Measurements from ENCODE around the gene ARSD.
"Not testable (repeated sequence)": the region's sequence is repeated elsewhere in the genome, so short reads cannot be mapped to it uniquely, and the experiment has no call there.

The ARSD gene, protein sequence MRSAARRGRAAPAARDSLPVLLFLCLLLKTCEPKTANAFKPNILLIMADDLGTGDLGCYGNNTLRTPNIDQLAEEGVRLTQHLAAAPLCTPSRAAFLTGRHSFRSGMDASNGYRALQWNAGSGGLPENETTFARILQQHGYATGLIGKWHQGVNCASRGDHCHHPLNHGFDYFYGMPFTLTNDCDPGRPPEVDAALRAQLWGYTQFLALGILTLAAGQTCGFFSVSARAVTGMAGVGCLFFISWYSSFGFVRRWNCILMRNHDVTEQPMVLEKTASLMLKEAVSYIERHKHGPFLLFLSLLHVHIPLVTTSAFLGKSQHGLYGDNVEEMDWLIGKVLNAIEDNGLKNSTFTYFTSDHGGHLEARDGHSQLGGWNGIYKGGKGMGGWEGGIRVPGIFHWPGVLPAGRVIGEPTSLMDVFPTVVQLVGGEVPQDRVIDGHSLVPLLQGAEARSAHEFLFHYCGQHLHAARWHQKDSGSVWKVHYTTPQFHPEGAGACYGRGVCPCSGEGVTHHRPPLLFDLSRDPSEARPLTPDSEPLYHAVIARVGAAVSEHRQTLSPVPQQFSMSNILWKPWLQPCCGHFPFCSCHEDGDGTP

DNA sequence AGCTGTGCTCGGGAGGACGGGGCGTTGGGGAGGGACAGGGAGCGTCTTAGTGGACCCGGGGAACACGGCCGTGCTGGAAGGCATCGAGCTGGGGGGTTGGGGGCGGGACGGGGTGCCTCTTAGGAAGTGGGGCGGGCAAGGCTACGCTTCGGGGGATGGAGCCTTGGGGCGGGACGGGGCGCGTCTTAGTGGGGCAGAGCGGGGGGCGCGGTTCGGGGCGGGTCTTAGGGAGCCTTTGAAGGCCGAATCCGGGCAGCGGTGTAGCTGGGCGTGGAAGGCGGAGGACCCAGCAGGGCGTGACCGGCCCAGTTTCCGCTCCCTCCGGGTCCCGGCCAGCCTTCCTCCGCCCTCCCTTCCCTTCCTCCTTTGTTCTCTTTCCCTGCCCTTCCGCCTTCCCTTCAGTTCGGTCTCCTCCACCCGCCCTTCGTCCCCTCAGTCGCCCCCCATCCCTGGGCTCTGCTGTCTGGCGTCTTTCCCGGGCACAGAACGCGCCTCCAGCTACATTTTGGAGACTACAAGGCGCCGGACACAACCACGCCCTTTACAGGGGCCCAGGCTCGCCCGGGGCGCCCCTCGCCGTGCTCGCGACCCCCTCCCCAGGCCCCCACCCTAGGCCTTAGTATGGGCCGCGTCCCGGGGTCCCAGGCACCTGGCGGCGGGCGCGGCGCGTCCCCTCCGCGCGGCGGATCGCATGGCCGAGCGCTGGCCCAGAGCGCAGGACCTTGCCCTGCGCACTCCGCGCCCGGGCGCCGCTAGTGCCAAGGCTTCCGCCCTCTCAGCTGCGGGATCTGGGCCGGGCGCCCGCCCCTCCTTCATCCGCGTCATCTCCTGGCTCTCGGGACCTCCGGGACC, at the start of gene ARSD:
TSS of gene ARSD (minus strand) at position 757 of the 852 bp plus-strand sequence. CDS start at position 693, 64 bp downstream.
- Mint-ChIP-seq H3K4me1 (ENCODE audit: low read depth) (peaks cover 2% of the 10 kb centered on the region), H3K27me3 (peaks cover 42% of the 10 kb centered on the region), H3K36me3 (ENCODE audit: low read depth) (no peaks in the 10 kb centered on the region), H3K4me3 (peak within 1 kb of the TSS; percentile 79), H3K9me3 (peaks cover 7% of the 10 kb centered on the region), H3K27ac (no peak within 1 kb of the TSS)
- DNase-seq, result peak; percentile 66

DNA sequence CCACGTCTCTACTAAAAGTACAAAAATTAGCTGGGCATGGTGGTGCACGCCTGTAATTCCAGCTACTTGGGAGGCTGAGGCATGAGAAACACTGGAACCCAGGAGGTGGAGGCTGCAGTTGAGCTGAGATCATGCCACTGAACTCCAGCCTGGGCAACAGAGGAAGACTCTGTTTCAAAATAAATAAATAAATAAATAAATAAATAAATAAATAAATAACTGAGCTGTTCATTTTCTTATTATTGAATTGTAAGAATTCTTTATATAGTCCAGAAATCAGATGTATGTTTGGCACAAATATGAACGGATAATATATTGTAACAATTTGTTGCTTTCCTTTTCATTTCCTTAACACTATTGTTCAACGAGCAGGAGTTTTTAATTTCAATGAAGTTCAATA, 49.5 kb upstream of the ARSD start:
- DNase-seq; H3K9me3 Mint-ChIP-seq; H3K27ac Mint-ChIP-seq; H3K4me1 Mint-ChIP-seq (ENCODE audit: low read depth); H3K4me3 Mint-ChIP-seq; H3K36me3 Mint-ChIP-seq (ENCODE audit: low read depth): not testable (repeated sequence)
- H3K27me3 Mint-ChIP-seq, result peaks cover 11% of the 10 kb centered on the region

DNA sequence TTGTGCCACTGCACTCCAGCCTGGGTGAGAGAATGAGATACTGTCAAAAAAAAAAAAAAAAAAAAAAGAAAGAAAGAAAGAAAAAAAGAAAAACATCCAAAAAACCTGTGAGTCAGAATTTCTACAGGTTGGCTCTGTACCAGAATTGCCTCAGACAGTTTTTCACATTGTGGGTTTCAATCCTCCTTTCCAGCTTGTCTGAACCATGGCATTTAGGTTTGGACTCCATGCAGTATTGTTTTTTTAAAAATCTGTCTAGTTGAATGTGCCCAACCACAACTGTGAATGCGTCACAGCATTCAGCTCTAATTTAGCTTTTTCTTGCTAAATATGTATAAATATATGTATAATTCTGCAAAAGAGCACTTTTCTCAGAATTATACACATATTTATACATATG, 45.8 kb upstream of the ARSD start:
- Mint-ChIP-seq H3K27me3 (peaks cover 26% of the 10 kb centered on the region), H3K36me3 (ENCODE audit: low read depth) (no peaks in the 10 kb centered on the region), H3K4me1 (ENCODE audit: low read depth) (no peaks in the 10 kb centered on the region), H3K27ac (no peak overlapping the region), H3K4me3 (no peak overlapping the region), H3K9me3 (peaks cover under 1% of the 10 kb centered on the region)
- no peak for DNase-seq

DNA sequence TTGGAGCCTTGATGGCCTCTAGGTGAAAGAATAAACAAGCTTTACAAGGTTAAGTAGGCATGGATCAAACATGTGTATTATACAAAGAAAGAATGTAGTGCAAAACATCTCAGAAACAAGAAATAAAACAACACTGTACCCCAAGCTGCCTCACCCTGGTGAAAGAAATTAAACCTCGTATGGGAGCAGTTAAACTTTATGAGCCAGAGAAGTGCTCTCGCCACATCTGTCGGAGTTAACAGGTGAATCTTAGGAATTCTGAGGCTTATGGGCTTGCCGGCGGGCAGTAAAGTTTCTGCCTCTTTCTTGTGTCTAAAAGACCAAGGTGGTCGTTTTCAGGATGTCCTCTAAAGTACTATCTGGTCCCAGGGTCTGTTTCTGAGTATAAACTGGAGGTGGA, 43.3 kb upstream of the ARSD start:
- Mint-ChIP-seq H3K4me3 (no peak overlapping the region), H3K27ac (no peak overlapping the region), H3K36me3 (ENCODE audit: low read depth) (no peaks in the 10 kb centered on the region), H3K4me1 (ENCODE audit: low read depth) (peaks cover 12% of the 10 kb centered on the region), H3K9me3 (no peaks in the 10 kb centered on the region), H3K27me3 (peaks cover 41% of the 10 kb centered on the region)
- DNase-seq, result no peak

DNA sequence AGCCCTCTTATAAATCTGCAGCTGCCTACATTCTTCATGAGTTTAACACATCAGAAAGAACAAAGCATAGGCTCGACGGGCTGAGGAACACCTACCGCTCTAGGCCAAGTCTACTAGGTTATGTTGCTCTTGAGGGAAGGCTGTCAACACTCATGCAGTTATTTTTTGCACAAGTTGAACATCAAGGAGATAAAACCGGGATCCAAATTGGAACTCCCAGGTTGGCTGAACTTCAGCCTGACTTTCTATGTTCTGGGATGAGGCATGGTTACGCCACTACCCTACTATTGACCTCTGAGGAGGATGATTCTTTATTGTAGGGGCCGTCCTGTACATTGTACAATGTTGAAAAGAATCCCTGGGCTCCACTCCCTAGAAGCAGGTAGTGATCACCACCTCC, 39.9 kb upstream of the ARSD start:
- no peak overlapping the region for H3K4me3 Mint-ChIP-seq
- no peak for DNase-seq
- H3K9me3 Mint-ChIP-seq, result no peaks in the 10 kb centered on the region
- no peak overlapping the region for H3K27ac Mint-ChIP-seq
- peaks cover 41% of the 10 kb centered on the region for H3K27me3 Mint-ChIP-seq
- no peaks in the 10 kb centered on the region for H3K36me3 Mint-ChIP-seq (ENCODE audit: low read depth)
- peaks cover 14% of the 10 kb centered on the region for H3K4me1 Mint-ChIP-seq (ENCODE audit: low read depth)

DNA sequence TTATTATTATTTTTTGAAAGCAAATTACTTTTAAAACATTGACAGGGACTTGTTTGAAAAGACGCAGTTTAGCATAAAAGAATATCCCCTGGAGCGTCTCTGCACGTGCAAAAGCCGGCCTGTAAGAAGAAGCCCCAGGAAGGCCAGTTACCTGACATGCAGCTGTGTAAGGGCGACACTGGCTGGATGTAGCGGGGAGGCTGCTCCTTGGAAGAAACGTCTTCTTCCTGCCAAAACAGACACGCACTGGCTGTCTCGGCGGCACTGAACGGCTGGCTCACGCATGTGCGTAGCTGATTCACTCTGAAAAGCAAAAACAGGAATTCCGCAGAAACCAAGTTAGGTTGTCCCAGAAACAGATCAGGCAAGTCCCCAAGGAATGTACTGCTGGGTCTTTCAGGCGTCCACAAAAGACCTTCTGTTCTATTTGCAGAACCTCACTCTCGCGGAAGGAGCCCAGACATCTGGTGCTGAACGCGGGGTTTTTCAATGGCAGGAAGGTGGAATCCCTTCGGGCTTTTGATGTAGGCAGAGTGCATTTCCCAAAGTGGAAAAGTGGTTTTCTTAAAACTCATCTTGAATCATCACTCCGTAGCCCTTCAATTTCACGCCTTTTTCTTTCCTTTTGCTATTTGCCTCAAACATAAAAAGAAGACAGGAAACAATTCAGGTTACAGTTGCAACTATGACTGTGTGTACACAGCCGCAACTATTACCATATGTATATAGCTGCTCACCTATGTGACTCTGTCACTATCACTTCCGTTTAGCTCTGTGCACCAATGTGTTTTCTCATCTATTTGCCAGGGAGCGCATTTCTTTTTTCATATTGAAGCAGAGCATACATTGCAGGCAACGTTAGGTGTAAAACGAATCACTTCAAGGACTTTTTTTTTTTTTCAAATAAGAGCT, 39.1 kb upstream of the ARSD start:
- peaks cover 36% of the 10 kb centered on the region for H3K27me3 Mint-ChIP-seq
- peaks cover 14% of the 10 kb centered on the region for H3K4me1 Mint-ChIP-seq (ENCODE audit: low read depth)
- H3K4me3 Mint-ChIP-seq, result peak overlapping the region; percentile 28
- DNase-seq, result peak; percentile 36
- H3K27ac Mint-ChIP-seq, result peak overlapping the region; percentile 26
- no peaks in the 10 kb centered on the region for H3K9me3 Mint-ChIP-seq
- H3K36me3 Mint-ChIP-seq (ENCODE audit: low read depth), result no peaks in the 10 kb centered on the region

DNA sequence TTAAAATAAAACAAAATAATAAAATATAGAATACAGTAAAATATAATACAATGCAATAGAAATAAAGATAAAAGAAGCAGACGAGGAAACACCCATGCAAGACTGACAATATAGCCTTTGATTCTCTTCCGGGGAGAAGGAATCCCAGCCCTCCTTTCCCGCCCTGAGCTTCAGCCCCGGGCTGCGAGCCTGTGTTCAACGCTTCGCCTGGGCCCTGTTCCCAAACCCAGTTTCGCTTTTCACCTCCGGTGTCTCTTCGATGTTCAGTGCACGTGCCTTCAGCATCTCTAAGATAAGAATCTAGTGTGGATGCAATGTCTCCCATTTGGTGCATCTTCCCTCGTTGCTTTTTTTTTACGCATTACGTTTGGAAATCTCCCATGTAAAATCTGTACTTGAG, 38.4 kb upstream of the ARSD start:
- no peak for DNase-seq
- Mint-ChIP-seq H3K27ac (no peak overlapping the region), H3K36me3 (ENCODE audit: low read depth) (no peaks in the 10 kb centered on the region), H3K27me3 (peaks cover 42% of the 10 kb centered on the region), H3K4me1 (ENCODE audit: low read depth) (peaks cover 14% of the 10 kb centered on the region), H3K4me3 (no peak overlapping the region), H3K9me3 (no peaks in the 10 kb centered on the region)

DNA sequence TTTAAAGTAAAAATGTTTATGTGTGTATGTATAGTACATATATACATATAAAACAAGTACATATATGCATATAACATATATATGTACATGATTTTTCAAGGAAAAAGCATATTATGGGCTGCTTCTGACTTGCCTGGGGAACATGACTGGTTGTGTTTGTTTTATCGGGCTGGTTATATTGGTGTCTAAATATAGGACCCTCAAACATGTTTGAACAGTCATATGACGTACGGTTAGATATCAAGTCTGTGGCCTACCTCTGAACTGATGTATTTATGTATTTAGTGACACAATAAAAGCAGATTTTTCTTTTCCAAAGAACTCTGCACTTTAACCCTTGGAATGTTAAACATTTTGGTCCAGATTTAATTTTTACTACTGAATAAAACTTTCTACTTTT, 37.9 kb upstream of the ARSD start:
- Mint-ChIP-seq H3K9me3 (no peaks in the 10 kb centered on the region), H3K4me1 (ENCODE audit: low read depth) (peaks cover 14% of the 10 kb centered on the region), H3K27me3 (peaks cover 40% of the 10 kb centered on the region), H3K4me3 (no peak overlapping the region), H3K27ac (no peak overlapping the region), H3K36me3 (ENCODE audit: low read depth) (no peaks in the 10 kb centered on the region)
- no peak for DNase-seq

DNA sequence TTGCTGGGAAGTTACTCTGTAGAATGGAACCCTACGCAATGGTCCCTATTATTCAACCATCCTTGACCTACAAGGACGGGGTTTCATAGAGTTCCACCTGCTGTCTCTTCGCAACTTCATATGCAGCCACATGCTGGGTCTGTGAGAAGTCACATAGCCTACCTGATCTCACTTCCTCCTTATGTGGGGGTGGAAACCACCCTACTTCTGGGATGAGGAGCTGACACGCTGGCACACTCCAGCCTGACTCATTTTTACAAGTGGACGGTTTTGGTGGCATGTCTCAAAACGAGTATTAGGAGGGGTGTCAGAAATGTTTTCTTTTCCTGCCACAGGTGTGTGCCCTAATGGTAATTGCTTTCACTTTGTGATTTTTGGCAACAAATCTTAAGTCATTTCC, 36.8 kb upstream of the ARSD start:
- Mint-ChIP-seq H3K27me3 (peaks cover 33% of the 10 kb centered on the region), H3K27ac (no peak overlapping the region), H3K4me1 (ENCODE audit: low read depth) (peaks cover 14% of the 10 kb centered on the region), H3K9me3 (no peaks in the 10 kb centered on the region), H3K36me3 (ENCODE audit: low read depth) (no peaks in the 10 kb centered on the region), H3K4me3 (no peak overlapping the region)
- DNase-seq, result no peak

DNA sequence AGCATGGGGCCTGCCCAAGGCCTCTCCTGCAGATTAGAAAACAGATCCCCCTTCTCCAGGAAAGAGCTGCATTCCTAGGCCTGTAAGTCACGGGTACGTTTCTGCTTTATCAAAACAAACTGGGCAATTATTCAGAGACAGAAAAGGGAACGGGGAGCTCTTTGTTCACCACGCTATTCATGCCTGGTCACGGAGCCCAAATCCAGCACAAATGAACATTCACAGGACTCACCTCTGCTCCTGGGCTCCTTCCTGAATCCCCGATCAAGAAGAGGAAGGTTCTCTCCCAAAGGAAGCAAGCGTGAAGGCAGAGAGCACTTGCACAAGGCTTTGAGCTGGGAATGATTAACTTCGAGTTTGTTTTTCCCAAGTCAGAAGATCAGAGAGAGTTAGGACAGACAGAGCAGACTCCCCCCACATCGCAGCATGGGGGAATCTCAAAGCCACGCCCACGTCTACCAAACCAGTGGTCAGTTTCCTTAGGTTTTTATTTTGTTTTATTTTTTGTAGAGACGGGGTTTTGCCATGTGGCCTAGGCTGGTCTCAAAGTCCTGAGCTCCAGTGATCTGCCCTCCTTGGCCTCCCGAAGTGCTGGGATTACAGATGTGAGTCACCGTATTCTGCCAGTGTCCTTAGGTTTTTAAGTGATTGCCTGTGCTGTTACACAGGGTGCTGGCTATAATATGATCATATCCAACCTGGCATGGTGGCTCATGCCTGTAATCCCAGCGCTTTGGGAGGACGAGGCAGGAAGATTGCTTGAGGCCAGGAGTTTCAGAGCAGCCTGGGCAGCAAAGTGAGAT, 35.1 kb upstream of the ARSD start:
- not testable (repeated sequence) for H3K36me3 Mint-ChIP-seq (ENCODE audit: low read depth); H3K9me3 Mint-ChIP-seq; H3K27ac Mint-ChIP-seq; H3K4me3 Mint-ChIP-seq; DNase-seq
- Mint-ChIP-seq H3K4me1 (ENCODE audit: low read depth) (peaks cover 11% of the 10 kb centered on the region), H3K27me3 (peaks cover 19% of the 10 kb centered on the region)

DNA sequence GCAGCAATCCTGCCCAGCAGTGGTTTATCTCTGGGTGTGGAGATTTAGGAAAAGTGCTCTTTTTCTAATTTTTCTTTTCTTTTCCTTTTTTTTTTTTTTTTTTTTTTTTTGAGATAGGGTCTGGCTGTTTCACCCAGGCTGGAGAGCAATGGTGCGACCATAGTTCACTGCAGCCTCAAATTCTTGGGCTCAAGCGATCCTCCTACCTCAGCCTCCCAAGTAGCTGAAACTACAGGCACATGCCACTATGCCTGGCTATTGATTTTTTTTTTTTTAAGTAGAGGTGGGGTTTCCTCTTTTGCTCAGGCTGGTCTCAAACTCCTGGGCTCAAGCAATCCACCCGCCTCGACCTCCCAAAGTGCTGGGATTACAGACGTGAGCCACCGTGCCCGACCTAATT, 34.3 kb upstream of the ARSD start:
- not testable (repeated sequence) for H3K27ac Mint-ChIP-seq; DNase-seq; H3K9me3 Mint-ChIP-seq; H3K36me3 Mint-ChIP-seq (ENCODE audit: low read depth); H3K4me1 Mint-ChIP-seq (ENCODE audit: low read depth); H3K4me3 Mint-ChIP-seq
- H3K27me3 Mint-ChIP-seq, result peaks cover 19% of the 10 kb centered on the region

DNA sequence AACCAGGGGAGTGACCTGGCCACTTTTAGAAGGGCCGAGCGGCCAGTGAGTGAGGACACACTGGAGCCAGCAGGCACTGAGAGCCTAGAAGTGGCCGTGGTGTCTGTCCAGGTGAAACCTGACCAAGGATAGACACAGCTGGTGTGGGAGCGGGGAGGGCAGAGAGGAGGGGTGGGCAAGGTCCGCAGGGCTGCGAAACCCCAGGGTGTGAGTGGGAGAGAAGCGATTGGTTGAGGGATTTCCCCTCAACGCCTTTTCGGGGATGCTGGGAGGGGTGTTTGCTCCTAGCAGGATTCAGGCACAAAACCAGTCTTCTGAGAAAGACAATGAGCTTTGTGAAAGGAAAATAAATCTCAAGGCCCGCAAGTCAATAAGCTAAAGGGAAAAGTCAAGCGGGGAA, 33.2 kb upstream of the ARSD start:
- no peaks in the 10 kb centered on the region for H3K9me3 Mint-ChIP-seq
- no peak overlapping the region for H3K27ac Mint-ChIP-seq
- DNase-seq, result no peak
- H3K4me3 Mint-ChIP-seq, result no peak overlapping the region
- H3K36me3 Mint-ChIP-seq (ENCODE audit: low read depth), result no peaks in the 10 kb centered on the region
- peaks cover 15% of the 10 kb centered on the region for H3K27me3 Mint-ChIP-seq
- H3K4me1 Mint-ChIP-seq (ENCODE audit: low read depth), result peaks cover 2% of the 10 kb centered on the region

DNA sequence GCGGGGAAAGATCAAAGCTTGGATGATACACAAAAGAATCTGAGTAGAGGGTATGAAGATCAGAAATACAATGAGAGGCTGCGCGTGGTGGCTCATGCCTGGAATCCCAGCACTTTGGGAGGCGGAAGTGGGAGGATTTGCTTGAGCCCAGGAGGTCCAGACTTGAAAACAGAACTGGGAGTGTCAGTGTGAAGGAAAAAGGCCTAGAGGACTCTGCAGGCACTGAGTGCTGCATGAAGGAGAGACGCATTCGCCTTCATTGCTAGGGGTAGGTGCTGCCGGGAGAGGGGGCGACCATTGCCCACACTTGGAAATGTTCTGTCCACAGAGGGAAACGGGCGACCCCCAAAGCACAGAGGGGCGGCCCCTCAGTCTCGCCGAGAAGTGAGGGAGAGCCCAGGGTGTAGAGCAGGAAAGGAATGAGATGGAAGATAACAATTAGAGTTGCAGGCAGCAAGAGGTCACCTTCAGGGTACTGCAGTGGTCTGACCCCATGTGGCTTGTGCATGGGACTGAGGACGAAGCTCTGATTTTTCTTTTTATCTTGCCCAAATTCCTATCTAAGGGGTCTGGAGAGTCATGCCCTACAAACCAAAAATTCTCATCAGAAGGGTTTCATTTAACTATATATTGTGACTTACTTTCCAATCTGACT, 31.8 kb upstream of the ARSD start:
- no peak overlapping the region for H3K4me3 Mint-ChIP-seq
- DNase-seq, result no peak
- H3K36me3 Mint-ChIP-seq (ENCODE audit: low read depth), result no peaks in the 10 kb centered on the region
- peaks cover 17% of the 10 kb centered on the region for H3K27me3 Mint-ChIP-seq
- no peaks in the 10 kb centered on the region for H3K9me3 Mint-ChIP-seq
- H3K27ac Mint-ChIP-seq, result no peak overlapping the region
- H3K4me1 Mint-ChIP-seq (ENCODE audit: low read depth), result peaks cover under 1% of the 10 kb centered on the region

All from activated T-cell treated with anti-CD3 and anti-CD28 coated beads, Interleukin-2, amount 50 U/mL, for 24 hours (primary cell).